ENCODE measurements around the gene OXER1.

OXER1 gene

DNA sequence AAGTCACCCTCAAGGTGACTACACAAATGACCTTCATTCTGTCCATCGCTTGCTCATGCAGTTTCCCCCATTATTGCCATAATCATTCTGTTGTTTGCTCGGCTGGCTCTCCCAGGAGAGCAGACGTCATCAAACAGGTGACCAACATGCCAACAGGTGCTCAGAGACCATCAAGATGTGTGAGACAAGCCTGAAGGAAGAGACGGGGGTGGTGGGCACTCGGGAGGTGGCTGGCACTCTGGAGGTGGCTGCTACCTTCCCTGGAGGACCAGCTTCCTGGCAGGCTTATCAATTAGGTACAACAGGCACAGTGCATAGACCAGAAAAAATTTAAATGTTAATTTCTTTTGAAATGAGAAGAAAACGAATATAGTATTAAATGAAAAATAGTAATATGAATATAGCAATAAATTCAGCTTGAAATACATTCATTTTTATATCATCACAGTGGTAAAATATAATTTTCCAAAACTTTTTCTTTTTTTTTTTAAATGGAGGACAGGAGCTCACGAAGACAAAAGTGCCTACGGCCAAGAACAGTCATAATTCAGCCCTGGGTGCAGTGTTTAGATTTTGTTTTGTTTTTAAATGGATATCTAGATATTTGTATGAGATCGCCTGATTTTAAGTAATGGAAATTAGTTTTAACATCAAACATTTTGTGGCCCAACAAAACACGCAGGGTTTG lies 45.3 kb upstream of the OXER1 start:
- H3K4me3 ChIP-seq (replicated peaks; ENCODE audit: low read depth, low read length), result peak overlapping the region; percentile 52
- no peak for DNase-seq (ENCODE audit: extremely low read depth, low read depth)
- TF ChIP-seq, protein P1, sequence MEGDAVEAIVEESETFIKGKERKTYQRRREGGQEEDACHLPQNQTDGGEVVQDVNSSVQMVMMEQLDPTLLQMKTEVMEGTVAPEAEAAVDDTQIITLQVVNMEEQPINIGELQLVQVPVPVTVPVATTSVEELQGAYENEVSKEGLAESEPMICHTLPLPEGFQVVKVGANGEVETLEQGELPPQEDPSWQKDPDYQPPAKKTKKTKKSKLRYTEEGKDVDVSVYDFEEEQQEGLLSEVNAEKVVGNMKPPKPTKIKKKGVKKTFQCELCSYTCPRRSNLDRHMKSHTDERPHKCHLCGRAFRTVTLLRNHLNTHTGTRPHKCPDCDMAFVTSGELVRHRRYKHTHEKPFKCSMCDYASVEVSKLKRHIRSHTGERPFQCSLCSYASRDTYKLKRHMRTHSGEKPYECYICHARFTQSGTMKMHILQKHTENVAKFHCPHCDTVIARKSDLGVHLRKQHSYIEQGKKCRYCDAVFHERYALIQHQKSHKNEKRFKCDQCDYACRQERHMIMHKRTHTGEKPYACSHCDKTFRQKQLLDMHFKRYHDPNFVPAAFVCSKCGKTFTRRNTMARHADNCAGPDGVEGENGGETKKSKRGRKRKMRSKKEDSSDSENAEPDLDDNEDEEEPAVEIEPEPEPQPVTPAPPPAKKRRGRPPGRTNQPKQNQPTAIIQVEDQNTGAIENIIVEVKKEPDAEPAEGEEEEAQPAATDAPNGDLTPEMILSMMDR (IDR thresholded peaks at IDR 0.05; ENCODE audit: low read depth, low read length, missing control alignments), result no peak

GRCh38 chr2:42808301-42808700 lies 44.4 kb upstream of the OXER1 start:
- no peak overlapping the region for H3K4me3 ChIP-seq (replicated peaks; ENCODE audit: low read depth, low read length)
- TF ChIP-seq, protein P1 (IDR thresholded peaks at IDR 0.05; ENCODE audit: low read depth, low read length, missing control alignments), result no peak
- no peak for DNase-seq (ENCODE audit: extremely low read depth, low read depth)

DNA sequence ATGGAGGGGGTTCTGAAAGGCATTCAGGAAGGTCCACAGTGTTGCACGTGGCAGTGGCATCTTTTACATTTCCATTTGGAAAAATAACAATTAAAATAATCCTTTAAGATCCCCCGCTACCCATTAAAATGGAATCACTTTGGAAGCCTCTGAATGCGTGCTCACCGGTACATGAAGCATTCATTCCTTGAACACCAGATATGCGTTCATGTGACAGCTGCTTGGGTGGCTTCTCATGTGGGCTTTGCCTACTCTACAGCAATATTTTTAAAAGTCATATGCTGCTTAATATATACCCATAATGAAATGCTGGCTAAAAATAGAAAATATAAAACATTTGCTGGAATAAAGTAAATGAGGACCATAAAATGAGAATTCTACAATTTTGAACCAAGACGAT lies 42.9 kb upstream of the OXER1 start:
- H3K4me3 ChIP-seq (replicated peaks; ENCODE audit: low read depth, low read length), result no peak overlapping the region
- TF ChIP-seq, protein P1 (IDR thresholded peaks at IDR 0.05; ENCODE audit: low read depth, low read length, missing control alignments), result no peak
- DNase-seq (ENCODE audit: extremely low read depth, low read depth), result no peak

- DNase-seq (ENCODE audit: extremely low read depth, low read depth), result no peak
- TF ChIP-seq, protein P1 (IDR thresholded peaks at IDR 0.05; ENCODE audit: low read depth, low read length, missing control alignments), result no peak
- no peak overlapping the region for H3K4me3 ChIP-seq (replicated peaks; ENCODE audit: low read depth, low read length)
Measured at GRCh38 chr2:42804891-42805290, 41.0 kb upstream of the OXER1 start.

DNA sequence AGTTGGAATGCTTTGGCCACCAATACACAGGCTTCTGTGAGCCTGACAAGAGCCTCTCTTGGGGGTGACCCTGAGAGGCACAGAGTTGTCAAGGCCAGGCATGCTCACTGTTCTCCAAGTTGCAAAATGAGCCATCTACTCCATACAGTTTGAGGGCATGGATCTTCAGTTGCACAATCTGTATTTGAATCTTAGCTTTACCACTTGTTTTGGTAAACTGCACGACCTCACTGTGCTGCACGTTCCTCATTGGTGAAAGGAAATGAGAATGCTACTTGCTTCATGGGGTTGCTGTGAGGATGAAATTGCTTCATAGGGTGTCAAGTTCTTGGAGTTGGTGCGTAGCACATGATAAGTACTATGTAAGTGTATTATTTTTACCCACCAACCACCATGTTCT lies 40.4 kb upstream of the OXER1 start:
- no peak for DNase-seq (ENCODE audit: extremely low read depth, low read depth)
- TF ChIP-seq, protein P1 (IDR thresholded peaks at IDR 0.05; ENCODE audit: low read depth, low read length, missing control alignments), result no peak
- H3K4me3 ChIP-seq (replicated peaks; ENCODE audit: low read depth, low read length), result no peak overlapping the region

GRCh38 chr2:42802150-42802549 lies 38.2 kb upstream of the OXER1 start:
- DNase-seq (ENCODE audit: extremely low read depth, low read depth), result no peak
- H3K4me3 ChIP-seq (replicated peaks; ENCODE audit: low read depth, low read length), result no peak overlapping the region
- TF ChIP-seq, protein P1 (IDR thresholded peaks at IDR 0.05; ENCODE audit: low read depth, low read length, missing control alignments), result no peak

- no peak for DNase-seq (ENCODE audit: extremely low read depth, low read depth)
- TF ChIP-seq, protein P1 (IDR thresholded peaks at IDR 0.05; ENCODE audit: low read depth, low read length, missing control alignments), result no peak
- H3K4me3 ChIP-seq (replicated peaks; ENCODE audit: low read depth, low read length), result no peak overlapping the region
Measured at GRCh38 chr2:42801381-42801780, 37.4 kb upstream of the OXER1 start.

Measured in HFF-Myc (cell line).